Activated CD4-positive, alpha-beta T cell treated with anti-CD3 and anti-CD28 coated beads, Interleukin-2, amount 10 ng/mL, durations not matched to agents 24 days and 14 days (primary cell): ENCODE results near the gene PAH. TPM values are rescaled to one million over a fixed set of nuclear protein-coding genes. Genes with fewer than 3 reads are reported as not detected.
"Not testable (repeated sequence)": the region's sequence is repeated elsewhere in the genome, so short reads cannot be mapped to it uniquely, and the experiment has no call there.

ENCODE experiments used
- DNase-seq: peaks from one replicate; pipeline ENCODE4 v3.0.0; 2022
- H3K27ac Mint-ChIP-seq: one replicate; pipeline ENCODE4 v1.8.0; 2022; ENCODE audit warnings: mild to moderate bottlenecking, mixed read lengths
- H3K27me3 Mint-ChIP-seq: one replicate; pipeline ENCODE4 v1.8.0; 2022; ENCODE audit warnings: mixed read lengths
- H3K36me3 Mint-ChIP-seq: one replicate; pipeline ENCODE4 v1.8.0; 2022; ENCODE audit warnings: low read depth, mild to moderate bottlenecking, mixed read lengths
- H3K4me1 Mint-ChIP-seq: one replicate; pipeline ENCODE4 v1.8.0; 2021; ENCODE audit warnings: mixed read lengths
- H3K4me3 Mint-ChIP-seq: one replicate; pipeline ENCODE4 v1.8.0; 2022; ENCODE audit warnings: mild to moderate bottlenecking, moderate library complexity, mixed read lengths
- H3K9me3 Mint-ChIP-seq: one replicate; pipeline ENCODE4 v1.8.0; 2021; ENCODE audit warnings: mixed read lengths
- intact Hi-C: fragments of 100-400 bp; cut with micrococcal nuclease; formaldehyde crosslinking; loops from one replicate; pipeline ENCODE4 v1.15.1; 2023
- total RNA-seq: library from RNA; stranded (reverse); gene quantifications from 2 replicates; pipeline ENCODE4 v1.2.3, GENCODE V29; 2022

PAH gene
- total RNA-seq, 1 donor from 2014 or later, result not detected

DNA sequence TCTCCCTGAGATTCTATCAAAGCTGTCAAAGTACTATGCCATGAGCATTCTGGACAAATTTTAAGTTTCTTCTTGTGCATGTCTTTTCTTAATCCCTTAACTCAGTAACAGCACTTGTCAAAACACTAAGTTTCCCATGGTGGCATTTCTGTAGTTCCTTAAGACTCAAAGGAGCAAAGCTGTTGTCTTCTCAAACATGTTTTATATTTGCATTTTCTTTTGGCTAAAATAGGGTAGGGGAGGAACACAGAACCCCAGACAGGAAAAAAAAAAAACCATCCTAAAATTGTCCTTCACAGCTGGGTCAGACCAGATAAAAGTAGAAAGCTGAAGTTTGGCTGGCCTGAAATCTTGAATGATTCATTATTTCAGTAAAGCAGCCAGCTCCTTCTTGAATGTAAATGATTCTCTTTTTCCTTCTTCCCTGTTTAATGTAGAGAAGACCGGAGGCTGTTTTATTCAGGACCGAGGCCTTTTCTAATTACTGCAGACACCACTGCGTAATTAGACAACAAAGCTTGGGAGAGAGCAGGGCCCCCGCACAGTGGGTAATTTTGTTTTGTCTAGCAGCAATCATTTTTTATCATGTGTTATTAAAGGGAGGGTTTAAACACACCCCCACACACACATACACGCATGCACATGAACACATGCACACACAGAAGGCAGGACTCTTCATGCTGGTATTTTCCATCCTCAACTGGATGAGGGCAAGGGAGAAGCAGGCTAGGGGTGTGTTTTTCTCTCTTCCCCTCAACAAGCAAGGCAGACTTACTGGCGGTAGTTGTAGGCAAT, 51.0 kb downstream of the PAH start:
- intact Hi-C loops, result no loop called here
- Mint-ChIP-seq H3K9me3 (no peaks in the 10 kb centered on the region), H3K4me3 (no peak overlapping the region), H3K36me3 (no peaks in the 10 kb centered on the region), H3K4me1 (no peaks in the 10 kb centered on the region), H3K27ac (no peak overlapping the region), H3K27me3 (no peaks in the 10 kb centered on the region)
- no peak for DNase-seq

- Mint-ChIP-seq H3K4me3 (no peak overlapping the region), H3K36me3 (no peaks in the 10 kb centered on the region), H3K27ac (no peak overlapping the region), H3K27me3 (no peaks in the 10 kb centered on the region), H3K9me3 (peaks cover 4% of the 10 kb centered on the region), H3K4me1 (no peaks in the 10 kb centered on the region)
- intact Hi-C loops, result no loop called here
- DNase-seq, result no peak
Observed at GRCh38 chr12:102862486-102862885, 54.6 kb downstream of the PAH start.

GRCh38 chr12:102851246-102851645, 65.8 kb downstream of the PAH start:
- no peaks in the 10 kb centered on the region for H3K36me3 Mint-ChIP-seq
- no peaks in the 10 kb centered on the region for H3K9me3 Mint-ChIP-seq
- DNase-seq, result peak; percentile 14
- no peak overlapping the region for H3K4me3 Mint-ChIP-seq
- no peak overlapping the region for H3K27ac Mint-ChIP-seq
- H3K27me3 Mint-ChIP-seq, result no peaks in the 10 kb centered on the region
- no peaks in the 10 kb centered on the region for H3K4me1 Mint-ChIP-seq
- intact Hi-C loops, result no loop called here

GRCh38 chr12:102849722-102850447, 67.2 kb downstream of the PAH start:
- Mint-ChIP-seq H3K27me3 (no peaks in the 10 kb centered on the region), H3K27ac (no peak overlapping the region), H3K9me3 (no peaks in the 10 kb centered on the region), H3K4me3 (no peak overlapping the region), H3K36me3 (no peaks in the 10 kb centered on the region), H3K4me1 (no peaks in the 10 kb centered on the region)
- no peak for DNase-seq
- intact Hi-C loops, result no loop called here

DNA sequence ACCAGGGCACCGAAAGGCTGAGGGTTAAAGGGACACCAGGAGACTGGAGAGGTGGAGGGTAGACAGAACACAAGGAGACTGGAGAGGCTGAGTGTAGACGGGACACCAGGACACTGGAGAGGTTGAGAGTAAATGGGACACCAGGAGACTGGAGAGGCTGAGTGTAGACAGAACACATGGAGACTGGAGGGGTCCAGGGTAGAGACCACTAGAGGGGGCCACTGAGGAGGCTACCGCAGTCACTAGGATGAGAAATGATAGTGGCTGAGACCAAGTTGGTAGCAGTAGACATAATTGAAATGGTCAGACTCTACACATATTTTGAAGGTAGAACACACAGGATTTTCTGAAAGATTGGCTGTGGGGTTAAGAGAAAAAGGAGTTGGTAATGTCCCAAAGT, 68.2 kb downstream of the PAH start:
- peak; percentile 29 for DNase-seq
- H3K9me3 Mint-ChIP-seq, result no peaks in the 10 kb centered on the region
- no peaks in the 10 kb centered on the region for H3K36me3 Mint-ChIP-seq
- H3K4me3 Mint-ChIP-seq, result no peak overlapping the region
- no peaks in the 10 kb centered on the region for H3K4me1 Mint-ChIP-seq
- intact Hi-C loops, result no loop called here
- H3K27me3 Mint-ChIP-seq, result no peaks in the 10 kb centered on the region
- no peak overlapping the region for H3K27ac Mint-ChIP-seq

- intact Hi-C loops, result no loop called here
- H3K36me3 Mint-ChIP-seq, result no peaks in the 10 kb centered on the region
- H3K4me1 Mint-ChIP-seq, result no peaks in the 10 kb centered on the region
- H3K4me3 Mint-ChIP-seq, result no peak overlapping the region
- DNase-seq, result peak; percentile 11
- no peaks in the 10 kb centered on the region for H3K27me3 Mint-ChIP-seq
- no peaks in the 10 kb centered on the region for H3K9me3 Mint-ChIP-seq
- H3K27ac Mint-ChIP-seq, result no peak overlapping the region
Observed at GRCh38 chr12:102847131-102847530, 69.9 kb downstream of the PAH start.

DNA sequence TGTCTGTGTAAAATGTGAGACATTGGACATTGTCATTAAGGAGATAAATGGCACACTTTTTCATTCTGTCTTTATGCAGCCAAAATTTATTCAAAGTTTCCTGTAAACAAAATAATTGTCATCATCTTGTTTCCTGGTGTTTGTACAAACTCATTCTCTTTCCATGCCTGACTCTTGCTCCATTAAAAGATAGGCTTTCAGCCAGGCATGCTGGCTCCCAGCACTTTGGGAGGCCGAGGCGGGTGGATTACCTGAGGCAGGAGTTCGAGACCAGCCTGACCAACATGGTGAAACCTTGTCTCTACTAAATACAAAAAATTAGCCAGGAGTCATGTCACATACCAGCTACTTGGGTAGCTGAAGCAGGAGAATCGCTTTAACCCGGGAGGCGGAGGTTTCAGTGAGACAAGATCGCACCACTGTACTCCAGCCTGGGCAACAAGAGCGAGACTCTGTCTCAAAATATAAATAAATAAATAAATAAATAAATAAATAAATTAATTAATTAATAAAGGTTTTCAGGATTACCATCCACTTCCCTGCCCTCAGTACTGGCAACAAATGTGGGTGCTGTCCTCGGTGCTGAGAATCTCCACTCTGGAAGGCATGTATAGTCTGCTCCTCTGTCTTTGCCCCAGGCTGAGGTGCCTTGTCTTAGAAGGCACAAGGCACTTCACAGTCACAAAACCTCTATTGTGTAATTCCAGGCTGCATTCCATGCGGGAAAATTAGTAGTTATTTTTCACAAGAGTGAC, 83.2 kb downstream of the PAH start:
- Mint-ChIP-seq H3K4me3 (no peak overlapping the region), H3K36me3 (no peaks in the 10 kb centered on the region), H3K4me1 (no peaks in the 10 kb centered on the region), H3K27me3 (no peaks in the 10 kb centered on the region), H3K9me3 (no peaks in the 10 kb centered on the region), H3K27ac (no peak overlapping the region)
- no peak for DNase-seq
- intact Hi-C loops, result no loop called here

- intact Hi-C loops, H3K27me3 Mint-ChIP-seq, H3K27ac Mint-ChIP-seq: not testable (repeated sequence)
Observed at GRCh38 chr12:102832826-102833225, 84.2 kb downstream of the PAH start.

DNA sequence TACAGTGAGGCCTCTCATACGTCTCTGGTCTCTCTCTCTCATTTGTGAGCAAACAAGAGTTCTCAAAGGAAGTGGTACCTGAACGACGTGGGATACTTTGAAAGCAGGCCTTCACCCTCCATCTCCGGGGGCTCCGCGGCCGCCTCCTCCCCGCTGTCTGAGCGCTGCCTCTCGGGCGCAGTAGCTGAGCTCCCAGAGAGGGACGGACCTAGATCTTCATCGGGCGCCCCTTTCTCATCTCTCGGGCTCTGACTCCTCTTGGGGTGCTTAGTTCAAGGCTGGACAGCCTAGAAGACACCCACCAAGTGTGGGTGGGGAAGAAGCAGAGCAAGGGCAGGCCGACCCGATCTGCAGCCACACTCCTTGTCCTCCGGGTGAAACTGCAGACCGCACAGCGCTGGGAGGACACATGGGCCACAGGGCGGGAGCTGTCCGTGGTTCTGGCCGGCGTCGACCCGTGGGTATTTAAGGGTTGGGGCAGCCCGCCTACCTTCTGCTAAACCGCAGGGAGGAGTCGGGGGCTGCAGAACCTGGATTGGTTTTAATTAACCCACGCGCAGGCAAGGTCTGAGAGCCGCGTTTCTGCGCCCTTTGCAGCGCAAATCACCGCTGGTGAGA, 92.7 kb downstream of the PAH start:
- peaks cover 20% of the 10 kb centered on the region for H3K27me3 Mint-ChIP-seq
- intact Hi-C loops, result no loop called here
- peak; percentile 60 for DNase-seq

More at GRCh38 chr12:102832826-102833225, 84.2 kb downstream of the PAH start:
- not testable (repeated sequence) for H3K36me3 Mint-ChIP-seq, H3K4me1 Mint-ChIP-seq, DNase-seq, H3K9me3 Mint-ChIP-seq, H3K4me3 Mint-ChIP-seq

GRCh38 chr12:102821149-102821548, 95.9 kb downstream of the PAH start:
- no peak overlapping the region for H3K27ac Mint-ChIP-seq
- intact Hi-C loops, result no loop called here
- no peaks in the 10 kb centered on the region for H3K9me3 Mint-ChIP-seq
- peaks cover 20% of the 10 kb centered on the region for H3K27me3 Mint-ChIP-seq
- H3K4me1 Mint-ChIP-seq, result no peaks in the 10 kb centered on the region
- DNase-seq, result peak; percentile 0
- H3K36me3 Mint-ChIP-seq, result no peaks in the 10 kb centered on the region
- no peak overlapping the region for H3K4me3 Mint-ChIP-seq

More for the DNA sequence above, 92.7 kb downstream of the PAH start:
- no peak overlapping the region for H3K27ac Mint-ChIP-seq
- no peaks in the 10 kb centered on the region for H3K4me1 Mint-ChIP-seq
- no peaks in the 10 kb centered on the region for H3K9me3 Mint-ChIP-seq
- H3K4me3 Mint-ChIP-seq, result no peak overlapping the region
- no peaks in the 10 kb centered on the region for H3K36me3 Mint-ChIP-seq

DNA sequence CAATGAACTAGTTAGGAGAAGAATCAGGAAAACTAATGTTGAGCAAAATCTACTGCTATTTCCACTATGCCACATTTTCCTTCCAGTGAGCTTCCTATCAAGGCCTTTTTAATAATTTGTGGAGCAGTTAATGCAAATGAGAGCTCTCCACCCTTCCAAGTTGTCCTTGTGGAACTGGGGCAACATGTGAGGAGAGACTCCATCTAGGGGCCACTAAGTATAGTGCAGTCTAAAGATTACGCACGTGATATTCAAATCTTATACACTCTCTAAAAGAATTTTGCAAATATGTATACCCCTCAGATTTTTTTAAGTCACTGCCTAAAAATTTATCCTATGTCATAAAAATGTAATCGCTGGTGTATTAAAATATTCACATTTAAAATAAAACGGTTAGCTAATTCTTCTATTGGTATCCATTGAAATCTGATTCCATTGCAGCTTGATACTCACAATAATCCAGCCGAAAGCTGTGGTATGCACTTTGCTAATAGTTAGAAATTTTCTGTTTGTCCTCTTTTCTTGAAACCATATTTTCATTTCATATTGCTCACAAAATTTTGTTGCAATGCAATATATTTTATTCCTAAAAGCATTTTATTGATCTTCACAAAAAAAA, 100.1 kb downstream of the PAH start:
- intact Hi-C loops, result no loop called here
- H3K4me3 Mint-ChIP-seq, result no peak overlapping the region
- H3K36me3 Mint-ChIP-seq, result no peaks in the 10 kb centered on the region
- H3K4me1 Mint-ChIP-seq, result no peaks in the 10 kb centered on the region
- no peak for DNase-seq
- H3K27ac Mint-ChIP-seq, result no peak overlapping the region
- no peaks in the 10 kb centered on the region for H3K9me3 Mint-ChIP-seq
- peaks cover 9% of the 10 kb centered on the region for H3K27me3 Mint-ChIP-seq

DNA sequence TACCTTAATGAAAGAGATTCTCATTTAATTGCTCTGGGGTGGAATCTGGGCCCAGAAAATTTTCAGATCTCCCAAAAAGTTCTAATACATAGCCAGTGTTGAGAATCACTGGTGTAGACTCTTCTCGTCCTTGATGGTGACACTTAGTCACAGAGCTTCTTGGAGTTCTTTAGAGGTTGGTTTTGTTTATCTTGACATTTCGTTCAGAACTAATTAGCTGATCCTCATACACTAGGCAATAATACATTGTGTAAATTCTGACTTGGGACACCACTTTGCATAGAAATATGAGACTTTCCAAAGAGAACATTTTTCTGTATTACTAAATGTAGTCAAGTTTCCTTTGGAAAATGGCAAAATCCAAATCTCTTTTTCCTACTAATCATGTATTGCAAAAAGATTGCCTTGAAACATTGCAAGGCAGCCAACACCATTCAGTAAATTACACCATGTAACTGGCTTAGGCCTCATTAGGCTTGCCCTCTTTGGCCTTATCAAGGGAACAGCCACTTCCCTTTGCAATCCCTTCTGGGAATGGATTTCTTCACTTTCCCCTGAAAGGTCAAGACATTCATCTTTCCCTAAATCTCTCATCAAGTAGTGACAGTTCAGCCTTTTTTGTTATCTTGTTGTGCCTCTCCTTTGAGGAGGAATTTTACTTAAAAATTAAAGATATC, 102.2 kb downstream of the PAH start:
- no peaks in the 10 kb centered on the region for H3K36me3 Mint-ChIP-seq
- intact Hi-C loops, result no loop called here
- H3K27me3 Mint-ChIP-seq, result peaks cover 10% of the 10 kb centered on the region
- no peak overlapping the region for H3K4me3 Mint-ChIP-seq
- DNase-seq, result no peak
- no peak overlapping the region for H3K27ac Mint-ChIP-seq
- no peaks in the 10 kb centered on the region for H3K4me1 Mint-ChIP-seq
- no peaks in the 10 kb centered on the region for H3K9me3 Mint-ChIP-seq

- peaks cover 10% of the 10 kb centered on the region for H3K27me3 Mint-ChIP-seq
- H3K36me3 Mint-ChIP-seq, result no peaks in the 10 kb centered on the region
- H3K4me1 Mint-ChIP-seq, result no peaks in the 10 kb centered on the region
- peak; percentile 23 for DNase-seq
- H3K27ac Mint-ChIP-seq, result no peak overlapping the region
- intact Hi-C loops, result no loop called here
- no peak overlapping the region for H3K4me3 Mint-ChIP-seq
- no peaks in the 10 kb centered on the region for H3K9me3 Mint-ChIP-seq
Observed at GRCh38 chr12:102812344-102812743, 104.7 kb downstream of the PAH start.
